ENCODE measurements around the gene OAF. TPM values are rescaled to one million over a fixed set of nuclear protein-coding genes. Genes with fewer than 3 reads are reported as not detected.

The OAF gene
- total RNA-seq, 1 experiment from 2014 or later = 0.30 TPM

DNA sequence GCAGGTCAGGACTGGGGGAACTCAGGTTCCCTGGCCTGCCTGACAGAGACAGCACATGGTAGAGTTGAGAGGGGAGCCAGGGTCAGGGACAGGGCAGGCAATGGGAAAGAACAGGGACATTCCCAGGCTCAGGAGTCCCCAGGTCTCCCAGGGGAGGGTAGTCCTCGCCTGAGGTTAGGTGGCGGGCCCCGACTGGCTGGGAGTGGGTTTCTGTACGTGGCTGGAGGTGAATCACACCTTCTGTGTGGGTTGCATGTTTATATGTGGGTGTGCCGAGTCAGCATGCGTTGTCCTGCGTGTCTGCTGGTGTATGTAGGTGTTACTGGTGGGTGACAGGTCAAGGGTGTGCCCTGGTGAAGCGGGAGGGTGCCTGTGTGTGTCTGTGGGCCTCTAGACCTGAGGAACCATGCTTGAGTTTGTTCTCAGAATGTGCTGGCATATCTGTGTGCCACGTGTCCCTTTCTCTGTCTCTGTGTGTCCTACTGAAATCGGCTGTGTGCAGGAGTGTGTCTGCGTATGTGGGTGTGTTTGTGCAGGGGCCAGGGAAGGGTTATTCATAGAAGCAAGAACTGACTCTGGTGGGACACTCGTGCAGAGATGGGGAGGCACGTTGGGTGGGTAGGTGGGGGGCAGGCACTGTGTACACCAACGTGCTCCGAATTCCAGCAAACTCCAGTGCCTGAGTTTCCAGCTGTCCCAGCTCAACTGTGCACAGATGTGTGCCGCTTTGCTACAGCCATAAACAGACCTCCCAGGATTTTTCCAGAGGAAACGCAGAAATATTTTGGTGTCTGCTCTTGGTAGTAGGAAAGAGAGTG, 23.8 kb upstream of the OAF start:
- H3K9me3 ChIP-seq (ENCODE audit: low read length) = no peaks in the 10 kb centered on the region
- H3K4me1 ChIP-seq (ENCODE audit: low read length) = no peaks in the 10 kb centered on the region
- H2AFZ ChIP-seq (ENCODE audit: low read length) = no peak overlapping the region
- no peaks in the 10 kb centered on the region for H3K36me3 ChIP-seq (ENCODE audit: insufficient read depth, low read length)
- no peaks in the 10 kb centered on the region for H3K9me2 ChIP-seq (replicated peaks; ENCODE audit: insufficient read depth, low read length)
- DNase-seq = no peak
- no peak overlapping the region for H3K27ac ChIP-seq (ENCODE audit: low read length)
- H3K4me3 ChIP-seq (ENCODE audit: low read length) = no peak overlapping the region
- H3K27me3 ChIP-seq (ENCODE audit: low read length) = no peaks in the 10 kb centered on the region
- no peaks in the 10 kb centered on the region for H4K20me1 ChIP-seq (ENCODE audit: insufficient read depth, low read depth, low read length)
- H3K79me2 ChIP-seq (ENCODE audit: low read length) = no peaks in the 10 kb centered on the region
- H3K9ac ChIP-seq (ENCODE audit: low read length) = no peak overlapping the region
- H3K4me2 ChIP-seq (ENCODE audit: low read depth, low read length, poor library complexity, severe bottlenecking) = no peak overlapping the region

- Histone ChIP-seq H3K27me3 (ENCODE audit: low read length) (no peaks in the 10 kb centered on the region), H3K4me2 (ENCODE audit: low read depth, low read length, poor library complexity, severe bottlenecking) (no peak overlapping the region), H2AFZ (ENCODE audit: low read length) (no peak overlapping the region), H3K27ac (ENCODE audit: low read length) (no peak overlapping the region), H4K20me1 (ENCODE audit: insufficient read depth, low read depth, low read length) (no peaks in the 10 kb centered on the region), H3K9ac (ENCODE audit: low read length) (no peak overlapping the region), H3K36me3 (ENCODE audit: insufficient read depth, low read length) (no peaks in the 10 kb centered on the region), H3K4me1 (ENCODE audit: low read length) (no peaks in the 10 kb centered on the region), H3K9me3 (ENCODE audit: low read length) (no peaks in the 10 kb centered on the region), H3K4me3 (ENCODE audit: low read length) (no peak overlapping the region), H3K79me2 (ENCODE audit: low read length) (no peaks in the 10 kb centered on the region), H3K9me2 (replicated peaks; ENCODE audit: insufficient read depth, low read length) (no peaks in the 10 kb centered on the region)
- DNase-seq = no peak
Measured at GRCh38 chr11:120188371-120188770, 22.5 kb upstream of the OAF start.

DNA sequence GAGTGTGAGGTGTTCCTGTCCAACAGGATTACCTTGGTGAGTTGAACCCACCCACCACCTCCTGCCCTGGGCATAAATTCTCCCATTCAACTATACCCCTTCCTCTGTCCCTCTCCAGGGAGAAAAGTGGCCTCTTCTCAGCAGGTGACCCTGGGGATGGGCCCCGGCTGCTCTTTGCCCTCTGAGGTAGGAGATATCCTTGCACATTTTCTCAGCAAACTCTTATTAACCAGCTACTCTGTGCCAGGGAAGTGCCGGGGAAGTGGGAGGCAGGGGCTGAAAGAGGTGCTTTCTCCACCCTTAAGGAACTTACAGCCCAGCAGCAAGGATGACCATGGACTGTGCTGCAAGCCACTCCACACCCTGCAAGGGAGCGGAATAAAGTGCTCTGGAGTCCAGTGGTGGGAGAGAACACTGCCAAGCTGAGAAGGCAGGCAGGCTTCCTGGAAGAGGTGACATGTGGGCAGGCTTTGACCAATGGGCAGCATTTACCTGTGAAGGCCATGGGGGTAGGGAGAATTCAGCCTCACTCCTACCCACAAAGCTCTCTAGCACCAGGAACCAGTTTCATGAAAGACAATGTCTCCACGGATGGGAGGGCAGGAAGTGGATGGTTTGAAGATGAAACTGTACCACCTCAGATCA, 21.9 kb upstream of the OAF start:
- H3K9me2 ChIP-seq (replicated peaks; ENCODE audit: insufficient read depth, low read length) = no peaks in the 10 kb centered on the region
- DNase-seq = no peak
- no peak overlapping the region for H3K27ac ChIP-seq (ENCODE audit: low read length)
- H2AFZ ChIP-seq (ENCODE audit: low read length) = no peak overlapping the region
- H3K79me2 ChIP-seq (ENCODE audit: low read length) = no peaks in the 10 kb centered on the region
- H3K4me3 ChIP-seq (ENCODE audit: low read length) = no peak overlapping the region
- no peaks in the 10 kb centered on the region for H3K4me1 ChIP-seq (ENCODE audit: low read length)
- H3K36me3 ChIP-seq (ENCODE audit: insufficient read depth, low read length) = no peaks in the 10 kb centered on the region
- no peaks in the 10 kb centered on the region for H3K9me3 ChIP-seq (ENCODE audit: low read length)
- no peak overlapping the region for H3K9ac ChIP-seq (ENCODE audit: low read length)
- no peaks in the 10 kb centered on the region for H4K20me1 ChIP-seq (ENCODE audit: insufficient read depth, low read depth, low read length)
- no peak overlapping the region for H3K4me2 ChIP-seq (ENCODE audit: low read depth, low read length, poor library complexity, severe bottlenecking)
- H3K27me3 ChIP-seq (ENCODE audit: low read length) = no peaks in the 10 kb centered on the region

GRCh38 chr11:120191058-120191457, 19.8 kb upstream of the OAF start:
- H3K4me2 ChIP-seq (ENCODE audit: low read depth, low read length, poor library complexity, severe bottlenecking) = no peak overlapping the region
- no peaks in the 10 kb centered on the region for H3K9me2 ChIP-seq (replicated peaks; ENCODE audit: insufficient read depth, low read length)
- H3K36me3 ChIP-seq (ENCODE audit: insufficient read depth, low read length) = no peaks in the 10 kb centered on the region
- no peak overlapping the region for H3K27ac ChIP-seq (ENCODE audit: low read length)
- H3K79me2 ChIP-seq (ENCODE audit: low read length) = no peaks in the 10 kb centered on the region
- no peaks in the 10 kb centered on the region for H3K9me3 ChIP-seq (ENCODE audit: low read length)
- no peaks in the 10 kb centered on the region for H3K27me3 ChIP-seq (ENCODE audit: low read length)
- H3K4me3 ChIP-seq (ENCODE audit: low read length) = no peak overlapping the region
- no peak overlapping the region for H2AFZ ChIP-seq (ENCODE audit: low read length)
- no peak overlapping the region for H3K9ac ChIP-seq (ENCODE audit: low read length)
- no peaks in the 10 kb centered on the region for H4K20me1 ChIP-seq (ENCODE audit: insufficient read depth, low read depth, low read length)
- no peak for DNase-seq
- H3K4me1 ChIP-seq (ENCODE audit: low read length) = no peaks in the 10 kb centered on the region

DNA sequence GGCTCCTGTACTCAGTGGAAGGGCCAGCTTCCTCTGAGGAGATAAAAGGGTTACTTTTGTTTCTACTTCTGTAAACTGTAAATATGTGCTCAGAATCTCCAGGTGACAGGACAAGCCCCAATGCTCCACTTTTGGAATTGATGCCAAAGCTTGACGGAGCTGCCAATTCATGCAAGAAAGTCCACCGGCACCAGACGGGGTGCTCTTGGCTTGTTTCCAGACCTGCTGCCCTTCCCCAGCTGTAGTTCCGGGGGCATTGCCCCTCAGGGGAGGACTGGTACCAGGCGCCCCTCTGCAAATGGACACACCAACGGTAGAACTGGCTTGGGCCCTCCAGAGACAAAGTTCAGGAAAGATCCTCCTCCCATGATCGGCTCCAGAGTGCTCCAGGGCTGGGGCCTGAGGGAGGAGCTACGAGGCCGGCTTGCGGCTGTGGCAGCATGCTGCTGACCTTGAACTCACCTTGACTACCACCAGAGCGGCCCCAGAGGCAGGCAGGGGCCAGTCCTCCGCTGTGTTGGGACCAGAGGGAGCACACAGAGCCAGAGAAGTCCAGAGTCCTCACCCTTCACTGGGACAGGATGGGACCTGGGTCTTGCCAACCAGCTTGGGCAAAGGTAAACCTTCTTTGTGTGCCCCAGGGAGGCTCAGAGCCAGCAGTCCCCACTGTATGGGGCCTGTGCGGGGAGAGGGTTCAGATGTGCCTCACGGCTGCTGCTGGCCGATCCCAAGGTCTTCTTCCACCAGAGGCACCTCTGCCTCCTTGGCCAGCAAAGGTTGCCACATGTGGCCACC, 17.8 kb upstream of the OAF start:
- H3K36me3 ChIP-seq (ENCODE audit: insufficient read depth, low read length) = no peaks in the 10 kb centered on the region
- no peak for DNase-seq
- H3K4me3 ChIP-seq (ENCODE audit: low read length) = no peak overlapping the region
- H3K79me2 ChIP-seq (ENCODE audit: low read length) = no peaks in the 10 kb centered on the region
- no peaks in the 10 kb centered on the region for H4K20me1 ChIP-seq (ENCODE audit: insufficient read depth, low read depth, low read length)
- no peak overlapping the region for H3K4me2 ChIP-seq (ENCODE audit: low read depth, low read length, poor library complexity, severe bottlenecking)
- no peak overlapping the region for H3K27ac ChIP-seq (ENCODE audit: low read length)
- H3K4me1 ChIP-seq (ENCODE audit: low read length) = no peaks in the 10 kb centered on the region
- no peak overlapping the region for H3K9ac ChIP-seq (ENCODE audit: low read length)
- H2AFZ ChIP-seq (ENCODE audit: low read length) = no peak overlapping the region
- no peaks in the 10 kb centered on the region for H3K9me2 ChIP-seq (replicated peaks; ENCODE audit: insufficient read depth, low read length)
- H3K27me3 ChIP-seq (ENCODE audit: low read length) = no peaks in the 10 kb centered on the region
- no peaks in the 10 kb centered on the region for H3K9me3 ChIP-seq (ENCODE audit: low read length)

DNA sequence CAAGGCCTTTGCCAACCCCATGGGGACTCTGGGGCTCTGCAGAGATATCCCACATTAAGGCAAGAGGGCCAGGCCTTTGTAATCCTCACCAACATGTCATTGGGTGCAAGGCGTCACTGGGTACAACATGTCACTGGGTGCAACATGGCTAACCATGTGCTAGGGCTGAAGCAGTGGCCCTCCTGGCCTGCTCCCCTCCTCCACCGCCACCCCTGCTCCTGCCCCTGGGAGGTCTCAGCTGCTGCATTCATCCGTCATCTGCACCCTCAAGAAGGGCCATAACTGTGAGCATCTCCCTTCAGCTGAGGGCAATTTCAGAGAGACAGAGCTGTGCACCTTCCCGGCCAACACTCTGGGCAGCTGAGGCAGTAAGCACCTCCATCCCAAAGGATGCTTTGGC, 16.7 kb upstream of the OAF start:
- no peak for DNase-seq
- Histone ChIP-seq H4K20me1 (ENCODE audit: insufficient read depth, low read depth, low read length) (no peaks in the 10 kb centered on the region), H3K4me3 (ENCODE audit: low read length) (no peak overlapping the region)

DNA sequence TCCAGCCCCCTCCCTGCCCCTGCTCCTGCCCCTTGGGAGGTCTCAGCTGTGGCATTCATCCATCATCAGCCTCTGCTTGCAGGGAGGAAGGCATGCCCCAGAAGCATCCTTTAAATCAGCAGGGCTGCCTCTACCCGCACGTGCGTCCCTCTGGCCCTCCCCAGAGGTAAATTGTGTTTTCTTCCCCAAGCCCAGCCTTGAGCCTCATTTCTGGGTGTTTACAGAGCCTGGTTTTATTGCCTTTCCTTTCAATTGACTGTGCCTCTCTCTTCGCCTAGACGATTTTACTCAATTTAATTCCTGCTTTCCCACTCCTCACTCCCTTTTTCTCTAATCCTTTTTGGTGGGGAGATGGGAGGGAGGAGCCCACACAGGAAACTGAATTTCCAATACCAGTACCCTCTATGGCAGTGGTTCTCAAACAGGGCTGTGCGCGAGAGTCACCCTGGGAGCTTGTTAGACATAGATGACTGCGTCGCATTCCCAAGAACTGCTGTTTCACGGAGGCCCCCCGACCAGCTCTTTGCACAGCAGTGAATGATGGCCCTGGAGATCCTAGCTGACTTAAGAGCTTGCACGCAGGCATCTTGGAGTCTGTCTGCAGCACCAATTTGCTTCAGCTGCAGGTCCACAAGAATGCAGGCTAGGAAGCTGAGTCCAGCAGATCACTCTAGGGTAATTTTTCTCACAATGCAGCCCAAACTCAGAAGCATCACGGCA, 15.1 kb upstream of the OAF start:
- Histone ChIP-seq H3K4me2 (ENCODE audit: low read depth, low read length, poor library complexity, severe bottlenecking) (no peak overlapping the region), H3K4me1 (ENCODE audit: low read length) (no peaks in the 10 kb centered on the region), H4K20me1 (ENCODE audit: insufficient read depth, low read depth, low read length) (no peaks in the 10 kb centered on the region), H3K9me3 (ENCODE audit: low read length) (no peaks in the 10 kb centered on the region), H3K27me3 (ENCODE audit: low read length) (no peaks in the 10 kb centered on the region), H3K9ac (ENCODE audit: low read length) (no peak overlapping the region), H3K79me2 (ENCODE audit: low read length) (no peaks in the 10 kb centered on the region), H3K27ac (ENCODE audit: low read length) (no peak overlapping the region), H3K36me3 (ENCODE audit: insufficient read depth, low read length) (no peaks in the 10 kb centered on the region), H3K4me3 (ENCODE audit: low read length) (no peak overlapping the region), H3K9me2 (replicated peaks; ENCODE audit: insufficient read depth, low read length) (no peaks in the 10 kb centered on the region), H2AFZ (ENCODE audit: low read length) (no peak overlapping the region)
- no peak for DNase-seq

More for the DNA sequence above, 16.7 kb upstream of the OAF start:
- H3K9me3 ChIP-seq (ENCODE audit: low read length) = no peaks in the 10 kb centered on the region
- no peak overlapping the region for H3K27ac ChIP-seq (ENCODE audit: low read length)
- no peak overlapping the region for H3K9ac ChIP-seq (ENCODE audit: low read length)
- H3K4me2 ChIP-seq (ENCODE audit: low read depth, low read length, poor library complexity, severe bottlenecking) = no peak overlapping the region
- H3K79me2 ChIP-seq (ENCODE audit: low read length) = no peaks in the 10 kb centered on the region
- H3K27me3 ChIP-seq (ENCODE audit: low read length) = no peaks in the 10 kb centered on the region
- H3K9me2 ChIP-seq (replicated peaks; ENCODE audit: insufficient read depth, low read length) = no peaks in the 10 kb centered on the region
- H3K4me1 ChIP-seq (ENCODE audit: low read length) = no peaks in the 10 kb centered on the region
- no peaks in the 10 kb centered on the region for H3K36me3 ChIP-seq (ENCODE audit: insufficient read depth, low read length)
- H2AFZ ChIP-seq (ENCODE audit: low read length) = no peak overlapping the region

DNA sequence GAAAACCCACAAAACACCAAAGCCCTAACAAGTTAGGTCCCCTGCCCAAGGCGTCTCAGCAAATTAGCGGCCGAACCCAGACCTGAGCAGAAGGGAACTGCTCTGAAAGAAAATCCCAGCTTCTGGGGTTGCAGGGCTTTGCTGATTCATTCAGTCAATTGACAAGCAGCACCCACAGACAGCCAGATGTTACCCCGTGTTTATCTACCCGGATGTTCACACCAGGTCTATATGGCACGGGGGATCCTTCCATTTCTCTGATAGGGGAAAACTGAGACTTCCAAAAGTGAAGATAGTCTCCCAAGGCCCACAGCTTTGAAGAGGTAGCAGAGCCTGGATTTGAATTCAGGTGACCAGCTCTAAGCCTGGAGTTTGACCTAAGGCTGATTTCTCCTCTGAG, 14.0 kb upstream of the OAF start:
- H3K9me2 ChIP-seq (replicated peaks; ENCODE audit: insufficient read depth, low read length) = no peaks in the 10 kb centered on the region
- no peak overlapping the region for H2AFZ ChIP-seq (ENCODE audit: low read length)
- H3K27me3 ChIP-seq (ENCODE audit: low read length) = no peaks in the 10 kb centered on the region
- no peak overlapping the region for H3K4me2 ChIP-seq (ENCODE audit: low read depth, low read length, poor library complexity, severe bottlenecking)
- no peaks in the 10 kb centered on the region for H3K79me2 ChIP-seq (ENCODE audit: low read length)
- no peaks in the 10 kb centered on the region for H3K9me3 ChIP-seq (ENCODE audit: low read length)
- no peak overlapping the region for H3K27ac ChIP-seq (ENCODE audit: low read length)
- DNase-seq = no peak
- no peaks in the 10 kb centered on the region for H3K36me3 ChIP-seq (ENCODE audit: insufficient read depth, low read length)
- H3K4me3 ChIP-seq (ENCODE audit: low read length) = no peak overlapping the region
- no peak overlapping the region for H3K9ac ChIP-seq (ENCODE audit: low read length)
- H3K4me1 ChIP-seq (ENCODE audit: low read length) = no peaks in the 10 kb centered on the region
- no peaks in the 10 kb centered on the region for H4K20me1 ChIP-seq (ENCODE audit: insufficient read depth, low read depth, low read length)
